Ishikawa (cell line): ENCODE results near the gene ATF6.
A peak's percentile ranks its signal among the peaks of the same experiment; 100 is the strongest.

Experiments
- CEBPB ChIP-seq: IDR thresholded peaks from 2 replicates; pipeline ENCODE4 v1.6.1; 2012
- CREB1 ChIP-seq: IDR thresholded peaks from 2 replicates; pipeline ENCODE4 v1.6.1; 2012; ENCODE audit warnings: low read depth
- EGR1 ChIP-seq: IDR thresholded peaks from 2 replicates; pipeline ENCODE4 v1.6.1; 2012
- EP300 ChIP-seq: IDR thresholded peaks from 2 replicates; pipeline ENCODE4 v1.6.1; 2012; ENCODE audit warnings: borderline replicate concordance
- FOXM1 ChIP-seq: IDR thresholded peaks from 2 replicates; pipeline ENCODE4 v1.6.1; 2012; ENCODE audit warnings: low read depth, borderline replicate concordance
- MAX ChIP-seq: IDR thresholded peaks from 2 replicates; pipeline ENCODE4 v1.6.1; 2012
- NFIC ChIP-seq: IDR thresholded peaks from 2 replicates; pipeline ENCODE4 v1.6.1; 2012
- RAD21 ChIP-seq: IDR thresholded peaks from 2 replicates; pipeline ENCODE4 v1.6.1; 2012; ENCODE audit warnings: low read depth
- REST ChIP-seq: IDR thresholded peaks from 2 replicates; pipeline ENCODE4 v1.6.1; 2012; ENCODE audit warnings: low read depth, mild to moderate bottlenecking
- TAF1 ChIP-seq: IDR thresholded peaks from 2 replicates; pipeline ENCODE4 v1.6.1; 2012; ENCODE audit warnings: low read depth, mild to moderate bottlenecking
- TCF12 ChIP-seq: IDR thresholded peaks from 2 replicates; pipeline ENCODE4 v1.6.1; 2012; ENCODE audit warnings: low read depth
- TEAD4 ChIP-seq: IDR thresholded peaks from 2 replicates; pipeline ENCODE4 v1.6.1; 2012
- USF1 ChIP-seq: IDR thresholded peaks from 2 replicates; pipeline ENCODE4 v1.6.1; 2012
- YY1 ChIP-seq: IDR thresholded peaks from 2 replicates; pipeline ENCODE4 v1.6.1; 2012; ENCODE audit warnings: low read depth
- ZBTB7A ChIP-seq: IDR thresholded peaks from 2 replicates; pipeline ENCODE4 v1.6.1; 2012; ENCODE audit warnings: low read depth

The ATF6 gene

DNA sequence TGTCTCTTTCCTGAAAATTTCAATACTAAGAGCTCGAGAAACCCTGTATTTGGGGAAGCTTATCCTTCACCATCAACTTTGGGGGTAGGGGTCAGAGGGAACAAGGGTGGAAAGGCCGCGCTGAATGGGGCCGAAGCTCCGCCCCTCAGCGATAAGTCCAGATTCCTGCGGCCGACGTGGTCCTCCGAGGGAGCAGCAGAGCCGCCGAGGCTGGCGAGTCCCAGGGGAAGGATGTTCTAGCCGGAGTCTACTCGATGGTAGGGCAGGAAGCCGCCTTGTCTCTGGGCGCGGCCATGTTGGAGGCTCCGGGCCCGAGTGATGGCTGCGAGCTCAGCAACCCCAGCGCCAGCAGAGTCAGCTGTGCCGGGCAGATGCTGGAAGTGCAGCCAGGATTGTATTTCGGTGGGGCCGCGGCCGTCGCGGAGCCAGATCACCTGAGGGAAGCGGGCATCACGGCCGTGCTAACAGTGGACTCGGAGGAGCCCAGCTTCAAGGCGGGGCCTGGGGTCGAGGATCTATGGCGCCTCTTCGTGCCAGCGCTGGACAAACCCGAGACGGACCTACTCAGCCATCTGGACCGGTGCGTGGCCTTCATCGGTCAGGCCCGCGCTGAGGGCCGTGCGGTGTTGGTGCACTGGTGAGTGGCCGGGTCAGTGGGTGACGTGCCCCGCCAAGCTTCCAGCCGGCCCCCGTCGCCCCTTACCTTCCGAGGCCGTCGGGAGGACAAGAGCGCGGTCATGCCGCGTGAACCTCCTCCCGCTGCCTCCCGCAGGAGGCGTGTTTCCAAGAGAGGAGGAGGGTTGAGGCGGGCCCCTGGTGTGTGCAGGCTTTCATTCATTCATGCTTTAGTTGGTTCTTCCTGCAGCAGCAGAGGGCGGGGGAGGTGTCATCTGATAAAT, 16.4 kb upstream of the ATF6 start, which contains the start of gene DUSP12:
Gene DUSP12 (plus strand): TSS at position 278 of the 899 bp plus-strand sequence. CDS start 16 bp downstream, at position 294.
- no peak for TF ChIP-seq EGR1
- peak; percentile 96 for TF ChIP-seq YY1
- no peak for TF ChIP-seq TEAD4
- peak; percentile 85 for TF ChIP-seq MAX
- TF ChIP-seq RAD21 = no peak
- no peak; the same call in 1 of the 2 replicates for TF ChIP-seq FOXM1
- no peak for TF ChIP-seq EP300
- no peak for TF ChIP-seq REST
- TF ChIP-seq USF1 = peak; percentile 3; the same call in 1 of the 2 replicates
- TF ChIP-seq ZBTB7A = 0 out of 2 replicates have a peak, but pooled peaks have one; percentile 30
- TF ChIP-seq CREB1 = no peak
- peak; percentile 68; the same call in 1 of the 2 replicates for TF ChIP-seq TCF12
- no peak for TF ChIP-seq NFIC
- TF ChIP-seq TAF1 = peak; percentile 79
- no peak for TF ChIP-seq CEBPB

DNA sequence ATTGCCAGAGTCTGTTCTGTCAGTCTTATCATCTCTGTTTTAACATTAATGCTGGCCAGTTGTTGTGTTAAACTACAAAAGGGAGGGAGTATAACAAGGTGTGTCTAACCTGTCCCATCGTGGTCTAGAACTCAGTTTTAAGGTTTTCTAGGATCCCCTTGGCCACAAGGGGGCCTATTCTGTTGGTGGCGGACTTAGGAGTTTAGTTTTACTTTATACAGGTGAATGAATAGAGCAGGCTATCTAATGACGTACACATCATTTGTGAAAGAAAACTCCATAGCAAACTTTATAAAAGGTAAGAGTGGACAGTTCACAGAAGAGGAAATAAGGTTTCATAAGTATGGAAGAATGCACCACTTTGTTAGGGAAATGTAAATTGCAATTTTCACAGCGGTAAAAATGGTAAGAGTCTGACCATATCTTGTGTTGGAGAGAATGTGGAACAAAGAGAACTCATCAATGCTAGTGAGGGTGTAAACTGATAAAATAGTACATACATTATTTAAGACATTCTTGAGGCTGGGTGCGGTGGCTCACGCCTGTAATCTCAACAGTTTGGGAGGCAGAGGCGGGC, 2.5 kb upstream of the ATF6 start:
- TF ChIP-seq USF1 = no peak
- no peak for TF ChIP-seq ZBTB7A
- no peak for TF ChIP-seq YY1
- TF ChIP-seq TEAD4 = no peak
- TF ChIP-seq CREB1 = no peak
- TF ChIP-seq EGR1 = no peak
- TF ChIP-seq TCF12 = no peak
- no peak for TF ChIP-seq MAX
- TF ChIP-seq EP300 = no peak
- TF ChIP-seq REST = no peak
- no peak for TF ChIP-seq RAD21
- TF ChIP-seq TAF1 = no peak
- no peak for TF ChIP-seq FOXM1
- TF ChIP-seq NFIC = no peak
- no peak for TF ChIP-seq CEBPB

DNA sequence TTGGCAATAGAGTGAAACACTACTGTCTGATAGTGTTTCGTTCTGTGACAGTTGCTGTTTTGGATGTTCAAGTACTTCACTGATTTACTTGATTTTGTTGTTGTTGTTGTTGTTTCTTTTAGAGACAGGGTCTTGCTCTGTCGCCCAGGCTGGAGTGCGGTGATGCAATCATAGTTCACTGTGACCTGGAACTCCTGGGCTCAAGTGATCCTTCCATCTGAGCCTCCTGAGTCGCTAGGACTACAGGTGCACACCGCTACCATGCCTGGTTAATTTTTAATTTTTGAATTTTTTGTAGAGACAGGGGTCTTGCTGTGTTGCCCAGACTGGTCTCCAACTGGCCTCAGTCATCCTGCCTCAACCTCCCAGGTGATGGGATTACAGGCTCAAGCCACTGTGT, 2.3 kb downstream of the ATF6 start:
- no peak for TF ChIP-seq CREB1
- no peak for TF ChIP-seq NFIC
- no peak for TF ChIP-seq EGR1
- TF ChIP-seq TCF12 = no peak
- TF ChIP-seq TAF1 = no peak
- no peak for TF ChIP-seq CEBPB
- no peak for TF ChIP-seq RAD21
- TF ChIP-seq ZBTB7A = no peak
- TF ChIP-seq MAX = no peak
- TF ChIP-seq YY1 = no peak
- TF ChIP-seq USF1 = no peak
- TF ChIP-seq TEAD4 = no peak
- no peak for TF ChIP-seq FOXM1
- TF ChIP-seq REST = no peak
- TF ChIP-seq EP300 = no peak
